Skeletal muscle satellite cell (primary cell): ENCODE measurements around the gene ADNP.

ENCODE experiments used
- H3K27me3 ChIP-seq: 2 replicates; pipeline ENCODE4 v1.7.0; 2013; ENCODE audit warnings: low read length; ENCODE audit not compliant: control insufficient read depth, insufficient read depth
- H3K36me3 ChIP-seq: 2 replicates; pipeline ENCODE4 v1.7.0; 2013; ENCODE audit warnings: mild to moderate bottlenecking, control low read depth, low read length; ENCODE audit not compliant: insufficient read depth
- H3K4me1 ChIP-seq: 2 replicates; pipeline ENCODE4 v1.7.0; 2013; ENCODE audit warnings: low read length; ENCODE audit not compliant: control insufficient read depth, insufficient read depth
- H3K4me2 ChIP-seq: 2 replicates; pipeline ENCODE4 v1.7.0; 2013; ENCODE audit warnings: mild to moderate bottlenecking, low read length
- H3K4me3 ChIP-seq: 2 replicates; pipeline ENCODE4 v1.7.0; 2013; ENCODE audit warnings: low read length
- H3K9ac ChIP-seq: 2 replicates; pipeline ENCODE4 v1.7.0; 2013; ENCODE audit warnings: mild to moderate bottlenecking, low read depth, low read length, moderate library complexity
- H3K9me3 ChIP-seq: replicated peaks from 2 replicates; pipeline ENCODE4 v1.7.0; 2013; ENCODE audit warnings: mild to moderate bottlenecking, control low read depth, low read length

Gene ADNP

DNA sequence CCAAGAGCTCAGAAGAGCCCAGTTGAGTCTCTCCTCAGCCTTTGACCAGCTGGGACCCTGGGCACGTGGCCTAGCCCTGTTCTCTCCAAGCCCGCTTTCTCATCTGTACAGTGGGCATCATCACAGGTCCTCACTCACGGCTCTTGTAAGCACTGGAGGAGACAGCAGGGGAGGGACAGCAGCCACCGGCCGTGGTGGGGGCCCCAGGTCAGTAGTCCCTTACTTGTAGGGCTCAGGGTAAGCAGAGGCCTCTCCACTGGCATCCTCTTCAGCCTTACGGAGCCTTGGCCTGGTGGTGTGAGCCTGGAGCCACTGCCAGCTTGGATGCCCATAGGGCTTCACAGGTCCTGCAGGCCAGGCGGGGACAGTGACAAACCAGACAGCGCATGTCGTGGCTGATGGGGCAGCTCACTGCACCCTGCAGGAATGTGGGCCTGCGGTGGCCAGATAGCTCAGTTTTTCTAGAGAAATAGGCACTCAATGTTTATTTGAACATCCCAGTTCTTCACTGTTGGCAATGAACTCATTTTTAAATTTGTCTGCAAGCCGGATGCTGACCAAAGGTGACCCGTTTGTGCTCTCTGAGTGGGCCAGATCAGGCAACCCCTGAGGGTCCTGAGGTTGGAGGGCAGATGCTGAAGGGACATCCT is 65.1 kb downstream of the ADNP start:
- Histone ChIP-seq H3K4me2 (no peak overlapping the region), H3K4me1 (no peaks in the 10 kb centered on the region), H3K27me3 (no peaks in the 10 kb centered on the region), H3K36me3 (no peaks in the 10 kb centered on the region), H3K9ac (no peak overlapping the region), H3K4me3 (no peak overlapping the region), H3K9me3 (no peaks in the 10 kb centered on the region)

DNA sequence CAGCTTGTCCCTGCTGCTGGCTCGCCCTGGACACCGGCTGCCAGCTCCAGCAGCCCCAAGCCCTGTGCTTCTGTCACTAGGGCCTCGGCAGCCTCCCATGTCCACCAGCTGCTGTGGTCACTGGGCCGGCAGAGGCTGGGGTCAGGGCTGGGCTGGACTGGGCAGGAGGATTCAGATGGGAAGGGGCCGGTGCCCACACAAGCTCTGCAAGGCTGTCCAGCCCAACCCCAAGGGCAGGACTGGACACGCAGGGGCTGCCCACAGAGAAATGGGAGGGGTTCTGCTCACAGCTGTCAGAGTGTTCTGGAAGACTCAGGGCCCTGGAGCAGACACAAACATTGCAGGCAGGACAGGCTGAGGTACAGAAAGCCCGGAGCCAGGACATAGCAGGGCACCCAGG is 65.6 kb downstream of the ADNP start:
- H3K27me3 ChIP-seq = no peaks in the 10 kb centered on the region

DNA sequence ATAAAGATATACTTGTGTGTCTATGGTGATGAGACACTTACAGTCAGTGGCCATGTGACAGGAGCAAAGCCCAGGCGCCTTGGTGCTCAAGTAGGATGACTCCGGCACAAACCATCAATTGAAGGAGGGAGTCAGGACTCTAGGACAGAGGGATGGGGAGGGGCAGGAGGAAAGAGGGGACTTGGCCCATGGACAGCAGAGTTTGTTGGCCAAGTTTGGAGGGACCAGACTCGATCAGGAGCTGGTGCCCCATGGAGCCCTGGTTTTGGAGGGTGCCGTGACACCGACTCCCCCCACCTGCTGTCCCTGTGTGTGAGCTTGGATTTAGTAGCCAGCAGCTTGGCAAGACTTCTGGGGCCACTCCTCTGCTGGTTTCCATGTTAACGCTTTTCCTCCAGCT is 66.1 kb downstream of the ADNP start:
- Histone ChIP-seq H3K9me3 (no peaks in the 10 kb centered on the region), H3K27me3 (no peaks in the 10 kb centered on the region), H3K4me2 (no peak overlapping the region), H3K4me3 (no peak overlapping the region), H3K9ac (no peak overlapping the region), H3K36me3 (no peaks in the 10 kb centered on the region), H3K4me1 (no peaks in the 10 kb centered on the region)

More for the DNA sequence above, 65.6 kb downstream of the ADNP start:
- Histone ChIP-seq H3K4me2 (no peak overlapping the region), H3K4me3 (no peak overlapping the region), H3K36me3 (no peaks in the 10 kb centered on the region), H3K9ac (no peak overlapping the region), H3K4me1 (no peaks in the 10 kb centered on the region), H3K9me3 (no peaks in the 10 kb centered on the region)

DNA sequence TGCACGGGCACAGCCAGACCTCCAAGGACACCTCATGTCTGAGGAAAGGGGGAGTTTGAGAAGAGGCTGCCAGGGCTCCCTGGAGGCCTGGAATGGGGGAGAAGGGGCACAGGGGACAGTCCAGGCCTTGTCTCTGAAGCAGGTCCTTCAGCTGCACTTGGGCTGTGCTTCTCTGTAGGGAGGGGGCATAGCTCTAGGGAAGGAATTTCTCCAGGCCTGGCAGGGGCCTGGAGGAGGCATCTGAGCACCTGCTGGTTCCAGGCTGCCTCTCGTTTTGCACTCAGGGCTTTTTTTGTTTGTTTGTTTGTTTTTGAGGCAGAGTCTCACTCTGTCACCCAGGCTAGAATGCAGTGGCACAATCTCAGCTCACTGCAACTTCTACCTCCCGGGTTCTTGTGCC is 68.7 kb downstream of the ADNP start:
- Histone ChIP-seq H3K9me3 (no peaks in the 10 kb centered on the region), H3K4me2 (no peak overlapping the region), H3K27me3 (no peaks in the 10 kb centered on the region), H3K9ac (no peak overlapping the region), H3K36me3 (no peaks in the 10 kb centered on the region), H3K4me1 (no peaks in the 10 kb centered on the region), H3K4me3 (no peak overlapping the region)

DNA sequence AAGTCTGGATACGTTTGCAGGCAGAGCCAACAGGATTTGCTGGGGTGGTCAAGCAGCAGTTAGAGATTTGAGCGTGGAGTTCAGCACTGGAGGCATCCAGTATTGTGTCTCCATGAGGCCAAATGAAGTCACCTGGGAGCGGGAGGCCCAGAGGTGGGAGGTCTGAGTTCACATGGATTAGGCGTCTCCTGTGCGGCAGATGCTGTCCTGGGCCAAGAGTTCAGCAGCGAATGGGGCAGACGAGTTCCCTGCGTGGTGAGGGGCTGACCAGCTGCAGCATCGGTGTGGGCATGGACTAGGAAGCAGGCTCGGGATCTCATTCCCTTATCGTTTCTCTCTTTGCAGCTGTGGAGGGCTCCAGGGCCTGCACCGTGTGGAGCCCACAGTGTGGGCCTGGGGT is 70.2 kb downstream of the ADNP start:
- Histone ChIP-seq H3K4me1 (no peaks in the 10 kb centered on the region), H3K4me3 (no peak overlapping the region), H3K4me2 (no peak overlapping the region), H3K36me3 (no peaks in the 10 kb centered on the region), H3K9me3 (no peaks in the 10 kb centered on the region), H3K27me3 (no peaks in the 10 kb centered on the region), H3K9ac (no peak overlapping the region)

DNA sequence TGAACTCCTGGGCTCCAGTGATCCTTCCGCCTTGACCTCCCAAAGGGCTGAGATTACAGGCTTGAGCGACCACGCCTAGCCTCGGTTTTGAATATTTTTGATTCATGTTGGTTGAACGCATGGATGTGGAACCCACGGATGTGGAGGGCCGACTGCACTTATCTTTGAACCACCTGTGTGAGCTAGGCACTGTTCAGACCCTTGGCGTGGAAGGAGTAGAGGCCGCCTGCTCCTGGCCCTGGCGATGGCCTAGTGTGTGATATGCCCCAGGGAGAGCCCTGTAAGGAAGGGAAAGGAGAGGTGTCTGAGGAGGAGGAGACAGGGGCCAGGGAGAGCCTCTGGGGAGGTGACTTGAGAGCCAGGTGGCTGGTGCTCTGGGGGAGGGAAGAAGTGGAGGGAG is 72.1 kb downstream of the ADNP start:
- H3K4me1 ChIP-seq = no peaks in the 10 kb centered on the region
- H3K9ac ChIP-seq = no peak overlapping the region
- no peaks in the 10 kb centered on the region for H3K27me3 ChIP-seq
- no peaks in the 10 kb centered on the region for H3K36me3 ChIP-seq
- no peaks in the 10 kb centered on the region for H3K9me3 ChIP-seq
- no peak overlapping the region for H3K4me3 ChIP-seq
- no peak overlapping the region for H3K4me2 ChIP-seq

DNA sequence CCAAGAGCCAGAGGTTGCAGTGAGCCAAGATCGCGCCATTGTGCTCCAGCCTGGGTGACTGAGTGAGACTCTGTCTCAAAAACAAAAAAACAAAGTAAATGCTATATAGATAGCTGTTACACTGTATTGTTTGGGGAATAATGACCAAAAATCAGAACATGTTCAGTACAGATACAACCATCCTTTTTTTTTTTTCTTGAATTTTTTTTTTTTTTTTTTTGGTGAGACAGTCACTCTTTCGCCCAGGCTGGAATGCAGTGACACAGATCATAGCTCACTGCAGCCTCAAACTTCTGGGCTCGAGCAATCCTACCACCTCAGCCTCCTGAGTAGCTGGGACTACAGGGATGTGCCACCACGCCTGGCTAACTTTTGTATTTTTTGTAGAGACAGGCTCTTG is 72.7 kb downstream of the ADNP start:
- Histone ChIP-seq H3K4me1 (no peaks in the 10 kb centered on the region), H3K27me3 (no peaks in the 10 kb centered on the region), H3K36me3 (no peaks in the 10 kb centered on the region), H3K4me3 (no peak overlapping the region), H3K9me3 (no peaks in the 10 kb centered on the region), H3K4me2 (no peak overlapping the region), H3K9ac (no peak overlapping the region)

DNA sequence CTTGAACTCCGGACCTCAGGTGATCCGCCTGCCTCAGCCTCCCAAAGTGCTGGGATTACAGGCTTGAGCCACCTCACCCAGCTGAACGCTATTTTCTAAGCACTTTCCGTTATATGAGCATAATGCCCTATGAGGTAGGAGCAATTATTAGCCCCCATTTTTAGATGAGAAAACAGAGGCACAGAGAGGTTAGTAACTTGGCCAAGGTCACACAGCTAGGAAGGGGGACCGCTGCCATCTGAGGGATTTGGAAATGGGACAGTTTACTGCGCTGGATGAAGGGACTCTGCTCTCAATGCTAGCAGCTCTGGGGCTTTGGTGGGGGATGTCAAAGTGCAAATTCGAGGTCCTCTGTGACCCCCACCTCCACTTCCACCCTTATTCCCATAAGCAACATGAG is 73.9 kb downstream of the ADNP start:
- H3K4me3 ChIP-seq = no peak overlapping the region
- no peak overlapping the region for H3K4me2 ChIP-seq

DNA sequence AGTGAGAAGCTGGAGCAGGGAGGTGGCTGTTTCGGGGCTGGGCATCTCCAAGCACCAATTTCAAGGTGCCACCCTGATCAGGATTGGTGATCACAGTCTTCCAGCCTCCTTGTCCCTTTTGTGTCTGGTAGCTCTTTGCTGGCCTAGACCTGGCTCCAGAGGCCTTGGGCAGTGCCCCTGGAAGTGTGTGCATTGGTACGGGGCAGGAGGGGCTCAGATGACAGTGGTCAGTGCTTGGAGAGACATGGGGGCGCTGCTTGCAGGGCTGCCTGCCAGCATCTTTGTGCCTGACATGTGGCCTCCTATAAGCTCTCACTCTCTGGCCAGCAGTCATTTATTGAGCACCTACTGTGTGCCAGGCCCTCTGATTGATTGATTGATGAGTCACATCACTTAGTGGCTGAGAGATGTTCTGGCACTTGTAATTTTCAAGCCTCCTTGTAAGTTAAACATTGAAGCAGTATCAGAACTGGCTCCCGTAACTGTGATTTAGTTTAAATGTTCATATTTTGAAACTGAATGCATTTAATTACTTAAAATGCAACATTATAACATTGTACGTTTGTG is 74.7 kb downstream of the ADNP start:
- H3K4me2 ChIP-seq = no peak overlapping the region
- H3K27me3 ChIP-seq = no peaks in the 10 kb centered on the region
- no peak overlapping the region for H3K4me3 ChIP-seq
- H3K36me3 ChIP-seq = no peaks in the 10 kb centered on the region
- H3K9me3 ChIP-seq = no peaks in the 10 kb centered on the region
- no peak overlapping the region for H3K9ac ChIP-seq
- H3K4me1 ChIP-seq = no peaks in the 10 kb centered on the region

More for the DNA sequence above, 73.9 kb downstream of the ADNP start:
- Histone ChIP-seq H3K36me3 (no peaks in the 10 kb centered on the region), H3K9me3 (no peaks in the 10 kb centered on the region), H3K4me1 (no peaks in the 10 kb centered on the region), H3K27me3 (no peaks in the 10 kb centered on the region), H3K9ac (no peak overlapping the region)

DNA sequence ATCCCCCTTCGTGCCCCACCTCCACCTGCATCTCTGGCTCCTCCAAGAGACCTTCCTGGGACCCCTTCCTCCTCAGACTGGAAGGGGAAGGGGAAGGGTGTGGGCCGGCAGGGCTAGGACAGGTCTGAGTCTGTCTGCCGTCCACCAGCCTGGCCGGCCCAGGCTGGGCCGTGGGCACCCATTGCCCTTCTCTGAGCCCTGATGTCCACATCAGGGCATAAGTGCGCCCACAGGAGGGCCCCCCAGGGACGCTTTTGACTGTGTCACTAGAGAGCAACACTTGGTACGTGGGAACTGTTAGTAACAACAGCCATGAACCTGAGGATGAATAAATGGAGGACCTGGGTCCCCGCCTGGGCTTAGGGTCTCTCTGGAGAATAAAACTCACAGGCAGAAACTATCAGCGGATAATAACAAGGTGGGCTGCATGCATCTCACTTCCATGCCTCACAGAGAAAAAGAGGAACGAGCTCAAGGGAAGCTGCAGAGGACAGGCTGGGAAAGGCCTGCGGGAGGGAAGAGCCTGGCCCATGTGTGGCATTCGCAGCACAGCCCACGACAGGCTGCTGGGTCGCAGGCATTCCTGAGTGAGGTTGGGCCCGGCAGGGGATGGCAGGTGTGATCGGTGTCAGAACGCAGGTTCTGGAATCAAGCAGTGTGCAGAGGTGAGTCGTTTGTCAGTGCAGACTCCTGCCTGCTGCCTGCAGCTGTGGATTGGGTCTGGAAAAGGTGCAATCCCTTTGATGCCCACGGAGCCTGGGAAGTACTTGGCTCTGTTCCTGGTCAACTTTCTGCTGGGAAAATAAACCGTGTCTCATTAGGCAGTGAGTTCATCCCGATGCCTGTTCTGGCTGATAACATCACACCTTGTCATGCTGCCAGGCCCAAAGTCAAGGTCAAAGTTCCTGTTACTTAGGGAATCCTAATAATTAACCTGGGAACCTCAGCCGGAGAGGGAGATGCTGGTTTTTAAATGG is 75.5 kb downstream of the ADNP start:
- Histone ChIP-seq H3K4me2 (no peak overlapping the region), H3K4me1 (no peaks in the 10 kb centered on the region), H3K27me3 (no peaks in the 10 kb centered on the region), H3K9me3 (no peaks in the 10 kb centered on the region), H3K9ac (no peak overlapping the region), H3K4me3 (no peak overlapping the region), H3K36me3 (no peaks in the 10 kb centered on the region)

DNA sequence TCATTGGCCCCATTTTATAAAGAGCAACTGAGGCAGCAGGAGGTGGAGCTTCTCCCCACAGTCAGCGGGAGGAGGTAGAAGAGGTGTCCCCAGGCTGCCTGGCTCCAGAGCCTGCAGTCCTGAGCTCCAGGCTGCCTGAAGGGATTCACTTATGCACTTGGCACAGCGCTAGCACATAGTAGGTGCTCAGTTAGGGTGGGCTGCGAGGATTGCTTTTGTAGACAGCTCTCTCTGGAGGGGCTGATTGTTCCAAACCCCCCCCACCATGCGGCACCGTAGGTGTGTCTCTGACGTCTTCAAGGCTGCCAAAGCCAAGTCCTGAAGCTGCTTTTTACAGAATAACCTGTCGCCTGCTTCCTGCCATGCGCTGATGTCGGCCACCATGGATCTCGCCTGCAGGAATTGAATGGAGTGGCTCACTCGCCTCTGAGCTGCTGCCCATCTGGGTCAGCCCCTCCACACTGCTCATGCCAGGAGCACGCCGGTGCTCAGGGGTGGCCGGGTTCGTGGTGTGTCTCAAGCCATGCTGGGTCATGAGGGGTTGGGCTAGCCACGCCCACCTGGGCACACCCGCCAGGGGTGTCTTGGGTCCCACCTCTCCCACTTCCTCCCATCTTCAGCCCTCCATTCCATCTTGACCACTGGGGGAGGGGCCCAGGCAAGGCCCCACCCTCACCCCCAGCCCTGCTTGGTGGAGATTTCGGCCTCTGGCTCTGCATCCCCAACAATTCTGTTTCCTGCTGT is 76.6 kb downstream of the ADNP start:
- no peaks in the 10 kb centered on the region for H3K27me3 ChIP-seq
- H3K9me3 ChIP-seq = no peaks in the 10 kb centered on the region
- no peak overlapping the region for H3K9ac ChIP-seq
- H3K36me3 ChIP-seq = no peaks in the 10 kb centered on the region
- H3K4me1 ChIP-seq = no peaks in the 10 kb centered on the region
- no peak overlapping the region for H3K4me3 ChIP-seq
- H3K4me2 ChIP-seq = no peak overlapping the region
